Lower lobe of right lung (tissue), 2 donors: ENCODE results near the gene VASN. TPM values are rescaled to one million over a fixed set of nuclear protein-coding genes. Genes with fewer than 3 reads are reported as not detected.

ENCODE experiments used
- ATAC-seq, 2 donors: fragments of 200-7000 bp; cut with Tn5 transposase; one replicate each; pipeline ENCODE4 v1.9.1; 2020 to 2022; ENCODE audit warnings: mild to moderate bottlenecking in 2 of 2, moderate library complexity in 2 of 2
- DNase-seq: peaks from one replicate; pipeline ENCODE4 v3.0.0-alpha.2; 2020
- H3K27ac ChIP-seq: fragments of 200-600 bp; one replicate; pipeline ENCODE4 v1.8.0; 2022
- H3K27me3 ChIP-seq: fragments of 200-600 bp; one replicate; pipeline ENCODE4 v1.8.0; 2022; ENCODE audit warnings: low read depth
- H3K36me3 ChIP-seq: fragments of 200-600 bp; one replicate; pipeline ENCODE4 v1.8.0; 2022; ENCODE audit warnings: mild to moderate bottlenecking
- H3K4me1 ChIP-seq: fragments of 200-600 bp; one replicate; pipeline ENCODE4 v1.8.0; 2022
- H3K4me3 ChIP-seq: fragments of 200-600 bp; one replicate; pipeline ENCODE4 v1.8.0; 2022; ENCODE audit warnings: mild to moderate bottlenecking
- H3K9me3 ChIP-seq: fragments of 200-600 bp; one replicate; pipeline ENCODE4 v1.8.0; 2022
- CTCF ChIP-seq: fragments of 200-600 bp; IDR thresholded peaks from one replicate; pipeline ENCODE4 v1.8.0; 2022; ENCODE audit warnings: antibody characterized with exemption, mild to moderate bottlenecking
- intact Hi-C: fragments of 100-400 bp; cut with DNase I; formaldehyde crosslinking; loops from one replicate; pipeline ENCODE4 v1.11.0; 2022
- total RNA-seq: library from RNA; stranded (reverse); fragmentation: NEBNext Ultra II Directional; extraction: Animal tissue kit (Norgen Biotek cat#: 25700); gene quantifications from one replicate; pipeline ENCODE4 v1.2.1, GENCODE V29; 2021
- donor health status: DM: no; HTN: yes; CAD: no; lungs with severe emphysema.

VASN gene
- total RNA-seq, 1 donor from 2014 or later = 17.4 TPM

GRCh38 chr16:4381935-4382794 is 10.5 kb downstream of the VASN start:
- Histone ChIP-seq H3K27me3 (no peaks in the 10 kb centered on the region), H3K9me3 (no peaks in the 10 kb centered on the region), H3K27ac (no peak overlapping the region), H3K4me3 (no peak overlapping the region), H3K4me1 (peaks cover 45% of the 10 kb centered on the region), H3K36me3 (peaks cover 75% of the 10 kb centered on the region)
- intact Hi-C loops = no loop called here
- ATAC-seq (no peak), DNase-seq (no peak)
- no peak for TF ChIP-seq CTCF

- no peak for ATAC-seq
- H3K27me3 ChIP-seq = no peaks in the 10 kb centered on the region
- no peaks in the 10 kb centered on the region for H3K9me3 ChIP-seq
- H3K27ac ChIP-seq = no peak overlapping the region
- no peak for DNase-seq
- peaks cover 78% of the 10 kb centered on the region for H3K36me3 ChIP-seq
- no peak for TF ChIP-seq CTCF
- peaks cover 39% of the 10 kb centered on the region for H3K4me1 ChIP-seq
- no peak overlapping the region for H3K4me3 ChIP-seq
- intact Hi-C loops = no loop called here
Measured at GRCh38 chr16:4382795-4383357, 11.2 kb downstream of the VASN start.

GRCh38 chr16:4383591-4384444 is 12.2 kb downstream of the VASN start:
- peaks cover 83% of the 10 kb centered on the region for H3K36me3 ChIP-seq
- no peaks in the 10 kb centered on the region for H3K27me3 ChIP-seq
- no peak for TF ChIP-seq CTCF
- intact Hi-C loops = no loop called here
- peak overlapping the region; percentile 21 for H3K27ac ChIP-seq
- ATAC-seq = no peak
- H3K4me3 ChIP-seq = no peak overlapping the region
- H3K4me1 ChIP-seq = peaks cover 35% of the 10 kb centered on the region
- H3K9me3 ChIP-seq = no peaks in the 10 kb centered on the region
- no peak for DNase-seq

GRCh38 chr16:4384509-4384942 is 12.9 kb downstream of the VASN start:
- no peak overlapping the region for H3K4me3 ChIP-seq
- H3K9me3 ChIP-seq = no peaks in the 10 kb centered on the region
- peaks cover 88% of the 10 kb centered on the region for H3K36me3 ChIP-seq
- DNase-seq (no peak), ATAC-seq (no peak)
- H3K27me3 ChIP-seq = no peaks in the 10 kb centered on the region
- peak overlapping the region; percentile 21 for H3K27ac ChIP-seq
- peaks cover 35% of the 10 kb centered on the region for H3K4me1 ChIP-seq
- no peak for TF ChIP-seq CTCF
- intact Hi-C loops = no loop called here

GRCh38 chr16:4385066-4385788 is 13.6 kb downstream of the VASN start:
- no peak for DNase-seq
- Histone ChIP-seq H3K4me1 (peaks cover 31% of the 10 kb centered on the region), H3K27me3 (no peaks in the 10 kb centered on the region), H3K4me3 (no peak overlapping the region), H3K36me3 (peaks cover 95% of the 10 kb centered on the region), H3K27ac (no peak overlapping the region), H3K9me3 (no peaks in the 10 kb centered on the region)
- intact Hi-C loops = no loop called here
- no peak for TF ChIP-seq CTCF
- ATAC-seq = no peak
